ENCODE measurements around the gene TTC17. TPM values are rescaled to one million over a fixed set of nuclear protein-coding genes. Genes with fewer than 3 reads are reported as not detected.

TTC17 gene
- polyA plus RNA-seq, 3 donors: 34.7 to 82.5 (median 40.8) TPM

- Histone ChIP-seq H4K20me1 (ENCODE audit: insufficient read depth, low read length) (no peaks in the 10 kb centered on the region), H3K27ac (ENCODE audit: low read depth in 1 of 2, low read length in 2 of 2) (no peak overlapping the region), H3K79me2 (ENCODE audit: insufficient read depth, low read length) (no peaks in the 10 kb centered on the region), H3K27me3 (ENCODE audit: control insufficient read depth in 2 of 2, insufficient read depth in 2 of 2, low read length in 2 of 2) (no peaks in the 10 kb centered on the region), H3K36me3 (replicated peaks in 1 of 2; ENCODE audit: control insufficient read depth in 1 of 2, insufficient read depth in 2 of 2, low read length in 2 of 2) (no peaks in the 10 kb centered on the region), H3K9me3 (replicated peaks in 1 of 2; ENCODE audit: control insufficient read depth in 1 of 2, insufficient read depth in 1 of 2, low read length in 2 of 2) (peaks cover 23 to 29% of the 10 kb centered on the region in 2 donors), H3K4me3 (replicated peaks in 1 of 3; ENCODE audit: low read depth in 2 of 3, low read length in 3 of 3) (no peak overlapping the region), H3K4me2 (replicated peaks; ENCODE audit: extremely low read depth, low read length, poor library complexity, severe bottlenecking) (no peak overlapping the region), H3K9ac (ENCODE audit: insufficient read depth, low read length, poor library complexity, severe bottlenecking) (no peak overlapping the region), H2AFZ (ENCODE audit: insufficient read depth, low read depth, low read length, poor library complexity, severe bottlenecking) (no peak overlapping the region), H3K4me1 (ENCODE audit: control insufficient read depth in 1 of 2, insufficient read depth in 2 of 2, low read length in 2 of 2) (no peaks in the 10 kb centered on the region)
- Mint-ChIP-seq H3K27ac (no peak overlapping the region), H3K36me3 (no peaks in the 10 kb centered on the region), H3K4me1 (no peaks in the 10 kb centered on the region), H3K4me3 (no peak overlapping the region), H3K27me3 (ENCODE audit: low read depth in 3 of 3) (peaks cover 0 to 6% (median 4%) of the 10 kb centered on the region in 3 donors), H3K9me3 (peaks cover 14 to 43% (median 25%) of the 10 kb centered on the region in 7 donors)
- DNase-seq: no peak
- intact Hi-C loops (cut with micrococcal nuclease): no loop called here
- WGBS (ENCODE audit: insufficient coverage): 86% methylated on average over 12 of the region's 15 CpGs
- no peak for TF ChIP-seq CTCF (IDR thresholded peaks at IDR 0.05)
Measured at GRCh38 chr11:43521471-43521870, 162.8 kb downstream of the TTC17 start.

GRCh38 chr11:43523632-43524031 is 164.9 kb downstream of the TTC17 start:
- H3K27ac ChIP-seq (ENCODE audit: low read depth in 1 of 2, low read length in 2 of 2): no peak overlapping the region
- no peaks in the 10 kb centered on the region for H3K36me3 ChIP-seq (replicated peaks in 1 of 2; ENCODE audit: control insufficient read depth in 1 of 2, insufficient read depth in 2 of 2, low read length in 2 of 2)
- H3K27ac Mint-ChIP-seq: no peak overlapping the region
- no peak overlapping the region for H3K4me2 ChIP-seq (replicated peaks; ENCODE audit: extremely low read depth, low read length, poor library complexity, severe bottlenecking)
- no peaks in the 10 kb centered on the region for H4K20me1 ChIP-seq (ENCODE audit: insufficient read depth, low read length)
- no peak overlapping the region for H3K9ac ChIP-seq (ENCODE audit: insufficient read depth, low read length, poor library complexity, severe bottlenecking)
- no peak overlapping the region for H3K4me3 Mint-ChIP-seq
- no peaks in the 10 kb centered on the region for H3K4me1 Mint-ChIP-seq
- no peaks in the 10 kb centered on the region for H3K36me3 Mint-ChIP-seq
- H3K79me2 ChIP-seq (ENCODE audit: insufficient read depth, low read length): no peaks in the 10 kb centered on the region
- no peak overlapping the region for H2AFZ ChIP-seq (ENCODE audit: insufficient read depth, low read depth, low read length, poor library complexity, severe bottlenecking)
- intact Hi-C loops (cut with micrococcal nuclease): no loop called here
- no peak overlapping the region for H3K4me3 ChIP-seq (replicated peaks in 1 of 3; ENCODE audit: low read depth in 2 of 3, low read length in 3 of 3)
- no CpG with 5 or more reads among the region's 2 CpGs for WGBS (ENCODE audit: insufficient coverage)
- peaks cover 14 to 43% (median 25%) of the 10 kb centered on the region in 7 donors for H3K9me3 Mint-ChIP-seq
- no peaks in the 10 kb centered on the region for H3K27me3 ChIP-seq (ENCODE audit: control insufficient read depth in 2 of 2, insufficient read depth in 2 of 2, low read length in 2 of 2)
- DNase-seq: no peak
- H3K27me3 Mint-ChIP-seq (ENCODE audit: low read depth in 3 of 3): peaks cover 0 to 5% (median 4%) of the 10 kb centered on the region in 3 donors
- no peaks in the 10 kb centered on the region for H3K4me1 ChIP-seq (ENCODE audit: control insufficient read depth in 1 of 2, insufficient read depth in 2 of 2, low read length in 2 of 2)
- TF ChIP-seq CTCF (IDR thresholded peaks at IDR 0.05): no peak
- H3K9me3 ChIP-seq (replicated peaks in 1 of 2; ENCODE audit: control insufficient read depth in 1 of 2, insufficient read depth in 1 of 2, low read length in 2 of 2): peaks cover 23 to 29% of the 10 kb centered on the region in 2 donors

All from CD14-positive monocyte (primary cell).